Tibial nerve (tissue), 4 donors: Measurements from ENCODE around the gene MICU2. TPM values are rescaled to one million over a fixed set of nuclear protein-coding genes. Genes with fewer than 3 reads are reported as not detected.

Experiments
- DNase-seq, 2 donors: peaks; one replicate each; pipeline ENCODE4 v3.0.0-alpha.2; 2019; ENCODE audit warnings: low spot score in 2 of 2
- H3K27ac ChIP-seq, 4 donors: fragments of 200-600 bp; sonication (generic) in 3 of 4; one replicate each; pipeline ENCODE4 v1.5.1; 2017 to 2019; ENCODE audit warnings: mild to moderate bottlenecking in 1 of 4
- H3K27me3 ChIP-seq, 2 donors: fragments of 200-600 bp; sonication (generic) in 1 of 2; one replicate each; pipeline versions ENCODE4 v1.5.1 to v1.6.0; 2017 to 2019
- H3K36me3 ChIP-seq, 3 donors: fragments of 200-600 bp; sonication (generic); one replicate each; pipeline ENCODE4 v1.5.1; 2018 to 2019
- H3K4me1 ChIP-seq, 4 donors: fragments of 200-600 bp; sonication (generic) in 3 of 4; one replicate each; pipeline ENCODE4 v1.5.1; 2017 to 2019
- H3K4me3 ChIP-seq, 4 donors: fragments of 200-600 bp; sonication (generic) in 3 of 4; one replicate each; pipeline ENCODE4 v1.5.1; 2017 to 2019; ENCODE audit warnings: mild to moderate bottlenecking in 1 of 4, moderate library complexity in 1 of 4
- H3K9me3 ChIP-seq, 4 donors: fragments of 200-600 bp; sonication (generic) in 3 of 4; one replicate each; pipeline ENCODE4 v1.5.1; 2017 to 2019
- CTCF ChIP-seq, 5 experiments: fragments of 200-600 bp in 3 of 5; fragments of 450-650 bp in 2 of 5; sonication (generic) in 3 of 5; IDR thresholded peaks; one replicate each; pipeline ENCODE4 v1.5.1; 2016 to 2019; ENCODE audit warnings: antibody characterized with exemption in 5 of 5, mild to moderate bottlenecking in 3 of 5, moderate library complexity in 2 of 5
- EP300 ChIP-seq, 2 donors: sonication (generic); formaldehyde crosslinking; IDR thresholded peaks; one replicate each; pipeline ENCODE4 v1.6.1; 2017; ENCODE audit warnings: antibody characterized with exemption in 2 of 2, mild to moderate bottlenecking in 1 of 2
- POLR2A ChIP-seq, 2 donors: fragments of 450-650 bp; IDR thresholded peaks; one replicate each; pipeline ENCODE4 v1.6.1; 2017; ENCODE audit warnings: antibody characterized with exemption in 2 of 2, mild to moderate bottlenecking in 2 of 2, moderate library complexity in 2 of 2
- WGBS, 2 donors: methylation state at CpG; one replicate each; pipeline ENCODE4 v1.1.5; 2018; 5-methylcytosine and 5-hydroxymethylcytosine counted together
- total RNA-seq, 4 donors: library from RNA; depleted of rRNA; stranded (reverse); fragments of >200 nt; gene quantifications; one replicate each; pipeline ENCODE4 v1.1.0, GENCODE V29; 2016

The MICU2 gene
- total RNA-seq, 4 donors from 2014 or later = 57.3 to 85.2 (median 71.1) TPM

DNA sequence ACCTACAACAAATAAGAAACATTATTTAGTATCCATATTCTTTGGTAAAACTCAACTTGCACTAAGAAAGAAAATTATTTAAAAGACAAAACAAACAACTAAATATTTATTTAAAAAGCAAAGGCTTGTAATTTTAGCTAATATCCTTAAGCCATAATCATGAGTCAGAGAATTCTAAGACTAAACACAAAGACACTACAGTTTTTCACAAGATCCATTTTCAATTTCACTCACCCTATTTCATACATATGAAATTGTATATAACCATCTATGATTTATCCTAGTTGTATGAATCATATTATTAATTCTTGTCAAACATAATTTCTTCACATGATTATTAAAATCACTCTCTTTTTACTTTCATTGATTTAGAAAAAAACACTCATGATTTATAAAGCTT, 64.3 kb downstream of the MICU2 start:
- TF ChIP-seq CTCF (IDR thresholded peaks at IDR 0.05) (no peak), EP300 (IDR thresholded peaks at IDR 0.05) (no peak), POLR2A (IDR thresholded peaks at IDR 0.05) (no peak)
- Histone ChIP-seq H3K4me3 (no peak overlapping the region), H3K9me3 (no peaks in the 10 kb centered on the region), H3K4me1 (peaks cover 0 to 10% (median 0%) of the 10 kb centered on the region in 4 donors), H3K36me3 (peaks cover 0 to 22% (median 0%) of the 10 kb centered on the region in 3 donors), H3K27me3 (no peaks in the 10 kb centered on the region), H3K27ac (no peak overlapping the region)
- DNase-seq = no peak

GRCh38 chr13:21538753-21539152, 65.2 kb downstream of the MICU2 start:
- Histone ChIP-seq H3K4me1 (peaks cover 0 to 10% (median 0%) of the 10 kb centered on the region in 4 donors), H3K4me3 (no peak overlapping the region), H3K27ac (no peak overlapping the region), H3K27me3 (no peaks in the 10 kb centered on the region), H3K9me3 (no peaks in the 10 kb centered on the region), H3K36me3 (peaks cover 0 to 27% (median 0%) of the 10 kb centered on the region in 3 donors)
- DNase-seq = no peak
- WGBS, 2 donors = 95 to 100% methylated on average over 1 of the region's 1 CpG
- TF ChIP-seq CTCF (IDR thresholded peaks at IDR 0.05) (no peak), EP300 (IDR thresholded peaks at IDR 0.05) (no peak), POLR2A (IDR thresholded peaks at IDR 0.05) (no peak)

- no peak for DNase-seq
- WGBS, 2 donors = 94 to 97% methylated on average over 4 of the region's 4 CpGs
- no peaks in the 10 kb centered on the region for H3K27me3 ChIP-seq
- no peak overlapping the region for H3K4me3 ChIP-seq
- TF ChIP-seq CTCF (IDR thresholded peaks at IDR 0.05) = no peak
- TF ChIP-seq EP300 (IDR thresholded peaks at IDR 0.05) = no peak
- no peak for TF ChIP-seq POLR2A (IDR thresholded peaks at IDR 0.05)
- peaks cover 0 to 32% (median 0%) of the 10 kb centered on the region in 3 donors for H3K36me3 ChIP-seq
- no peak overlapping the region for H3K27ac ChIP-seq
- peaks cover 0 to 10% (median 0%) of the 10 kb centered on the region in 4 donors for H3K4me1 ChIP-seq
- H3K9me3 ChIP-seq = no peaks in the 10 kb centered on the region
These were observed 65.7 kb downstream of the MICU2 start for GRCh38 chr13:21538280-21538679.

DNA sequence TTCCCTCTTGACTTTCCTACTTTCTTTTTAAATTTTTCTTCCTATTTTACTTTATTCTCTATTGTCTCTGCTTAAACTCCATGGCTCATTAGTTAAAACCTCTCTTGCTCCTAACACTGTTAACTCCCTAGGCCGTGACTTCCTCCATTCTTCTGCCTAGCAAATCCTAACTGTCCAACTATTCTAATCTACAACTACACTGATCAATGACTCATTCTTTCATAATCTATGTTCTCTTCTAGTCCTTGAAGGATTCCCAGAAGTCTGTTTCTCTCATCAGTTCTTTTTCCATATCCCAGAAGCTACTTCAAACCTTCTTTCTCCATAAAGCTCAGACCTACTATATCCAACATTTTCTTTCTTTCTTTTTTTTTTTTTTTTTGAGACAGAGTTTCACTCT, 66.9 kb downstream of the MICU2 start:
- Histone ChIP-seq H3K27ac (no peak overlapping the region), H3K4me3 (no peak overlapping the region), H3K4me1 (no peaks in the 10 kb centered on the region), H3K36me3 (peaks cover 0 to 35% (median 0%) of the 10 kb centered on the region in 3 donors), H3K27me3 (no peaks in the 10 kb centered on the region), H3K9me3 (no peaks in the 10 kb centered on the region)
- no peak for TF ChIP-seq CTCF (IDR thresholded peaks at IDR 0.05)
- DNase-seq = no peak
- 82 to 83% methylated on average over 1 of the region's 1 CpG for WGBS, 2 donors

GRCh38 chr13:21534760-21535159, 69.2 kb downstream of the MICU2 start:
- H3K9me3 ChIP-seq = no peaks in the 10 kb centered on the region
- WGBS, 2 donors = 95 to 100% methylated on average over 1 of the region's 1 CpG
- TF ChIP-seq EP300 (IDR thresholded peaks at IDR 0.05) (no peak), CTCF (IDR thresholded peaks at IDR 0.05) (no peak), POLR2A (IDR thresholded peaks at IDR 0.05) (no peak)

More at GRCh38 chr13:21534760-21535159, 69.2 kb downstream of the MICU2 start:
- peaks cover 0 to 35% (median 0%) of the 10 kb centered on the region in 3 donors for H3K36me3 ChIP-seq
- no peaks in the 10 kb centered on the region for H3K27me3 ChIP-seq
- no peak for DNase-seq
- no peak overlapping the region for H3K27ac ChIP-seq
- no peaks in the 10 kb centered on the region for H3K4me1 ChIP-seq
- no peak overlapping the region for H3K4me3 ChIP-seq
